ENCODE results near the gene RUNX1.

Gene RUNX1

GRCh38 chr21:34845521-34846451, 203.3 kb downstream of the RUNX1 start:
- no peak for TF ChIP-seq ZFX (IDR thresholded peaks at IDR 0.05)
- TF ChIP-seq CTCF (conservative IDR thresholded peaks at IDR 0.05), result no peak
- 0 out of 2 replicates have a peak overlapping the region, but pooled peaks have one; percentile 12 for H3K27ac ChIP-seq

- H3K27ac ChIP-seq, result no peak overlapping the region
- no peak for TF ChIP-seq ZFX (IDR thresholded peaks at IDR 0.05)
- no peak for TF ChIP-seq CTCF (conservative IDR thresholded peaks at IDR 0.05)
Observed at GRCh38 chr21:34844924-34845238, 204.2 kb downstream of the RUNX1 start.

GRCh38 chr21:34844013-34844923, 204.8 kb downstream of the RUNX1 start:
- TF ChIP-seq CTCF (conservative IDR thresholded peaks at IDR 0.05) (no peak), ZFX (IDR thresholded peaks at IDR 0.05) (no peak)
- H3K27ac ChIP-seq, result no peak overlapping the region

- no peak overlapping the region for H3K27ac ChIP-seq
- TF ChIP-seq CTCF (conservative IDR thresholded peaks at IDR 0.05), result no peak
Observed at GRCh38 chr21:34843562-34843961, 205.5 kb downstream of the RUNX1 start.

- no peak for TF ChIP-seq CTCF (conservative IDR thresholded peaks at IDR 0.05)
- TF ChIP-seq ZFX (IDR thresholded peaks at IDR 0.05), result no peak
- H3K27ac ChIP-seq, result no peak overlapping the region
Observed at GRCh38 chr21:34841154-34841553, 207.9 kb downstream of the RUNX1 start.

GRCh38 chr21:34840693-34841092, 208.4 kb downstream of the RUNX1 start:
- TF ChIP-seq ZFX (IDR thresholded peaks at IDR 0.05) (no peak), CTCF (conservative IDR thresholded peaks at IDR 0.05) (no peak)
- no peak overlapping the region for H3K27ac ChIP-seq

Data from C4-2B (cell line).